ENCODE data around the gene RPS6KB1.

DNA sequence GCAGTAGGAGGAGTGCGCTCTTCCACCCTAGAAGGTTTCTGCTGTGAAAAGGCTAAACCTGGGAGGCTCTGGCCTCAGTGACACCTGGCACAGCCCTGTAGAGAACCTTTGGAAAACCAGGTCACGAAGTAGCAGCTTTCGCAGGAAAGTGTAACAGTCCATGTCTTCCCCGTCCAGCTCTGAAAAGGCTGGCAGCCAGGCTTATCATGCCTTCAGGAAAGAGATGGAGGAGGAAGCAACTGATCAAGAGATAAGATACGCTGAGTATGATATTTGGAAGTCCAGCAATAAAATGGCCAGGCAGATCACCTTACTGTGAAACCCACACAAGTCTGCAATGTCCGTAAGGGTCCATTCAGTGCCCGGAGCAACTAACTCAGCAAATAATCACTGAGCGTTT is 22.4 kb upstream of the RPS6KB1 start:
- TF ChIP-seq, protein P1, sequence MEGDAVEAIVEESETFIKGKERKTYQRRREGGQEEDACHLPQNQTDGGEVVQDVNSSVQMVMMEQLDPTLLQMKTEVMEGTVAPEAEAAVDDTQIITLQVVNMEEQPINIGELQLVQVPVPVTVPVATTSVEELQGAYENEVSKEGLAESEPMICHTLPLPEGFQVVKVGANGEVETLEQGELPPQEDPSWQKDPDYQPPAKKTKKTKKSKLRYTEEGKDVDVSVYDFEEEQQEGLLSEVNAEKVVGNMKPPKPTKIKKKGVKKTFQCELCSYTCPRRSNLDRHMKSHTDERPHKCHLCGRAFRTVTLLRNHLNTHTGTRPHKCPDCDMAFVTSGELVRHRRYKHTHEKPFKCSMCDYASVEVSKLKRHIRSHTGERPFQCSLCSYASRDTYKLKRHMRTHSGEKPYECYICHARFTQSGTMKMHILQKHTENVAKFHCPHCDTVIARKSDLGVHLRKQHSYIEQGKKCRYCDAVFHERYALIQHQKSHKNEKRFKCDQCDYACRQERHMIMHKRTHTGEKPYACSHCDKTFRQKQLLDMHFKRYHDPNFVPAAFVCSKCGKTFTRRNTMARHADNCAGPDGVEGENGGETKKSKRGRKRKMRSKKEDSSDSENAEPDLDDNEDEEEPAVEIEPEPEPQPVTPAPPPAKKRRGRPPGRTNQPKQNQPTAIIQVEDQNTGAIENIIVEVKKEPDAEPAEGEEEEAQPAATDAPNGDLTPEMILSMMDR (IDR thresholded peaks at IDR 0.05; ENCODE audit: poor library complexity), result no peak
- TF ChIP-seq EZH2 (IDR thresholded peaks at IDR 0.05; ENCODE audit: borderline replicate concordance), result no peak
